ENCODE results near the gene SDCBP2. TPM values are rescaled to one million over a fixed set of nuclear protein-coding genes. Genes with fewer than 3 reads are reported as not detected.

The SDCBP2 gene
- total RNA-seq, 2 donors from 2014 or later: 262 to 489 TPM

DNA sequence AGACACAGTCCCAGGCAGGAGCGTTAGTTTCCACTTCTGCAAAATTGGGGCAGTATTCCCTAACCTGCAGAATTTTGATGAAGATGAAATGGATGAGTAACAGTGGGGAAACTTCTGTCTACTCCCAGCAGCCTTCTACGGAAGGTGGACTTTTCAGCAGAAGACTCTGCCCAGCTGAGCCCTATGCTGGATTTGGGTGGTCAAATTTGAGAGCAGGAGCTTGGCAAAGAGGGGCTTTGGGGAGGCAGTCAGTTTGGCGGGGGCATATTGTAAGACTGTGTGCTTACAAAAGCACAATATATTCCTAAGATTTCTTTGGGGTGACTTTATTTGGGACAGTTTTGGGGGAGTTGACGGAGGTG, 5.4 kb upstream of the SDCBP2 start:
- ATAC-seq (no peak), DNase-seq (no peak)

DNA sequence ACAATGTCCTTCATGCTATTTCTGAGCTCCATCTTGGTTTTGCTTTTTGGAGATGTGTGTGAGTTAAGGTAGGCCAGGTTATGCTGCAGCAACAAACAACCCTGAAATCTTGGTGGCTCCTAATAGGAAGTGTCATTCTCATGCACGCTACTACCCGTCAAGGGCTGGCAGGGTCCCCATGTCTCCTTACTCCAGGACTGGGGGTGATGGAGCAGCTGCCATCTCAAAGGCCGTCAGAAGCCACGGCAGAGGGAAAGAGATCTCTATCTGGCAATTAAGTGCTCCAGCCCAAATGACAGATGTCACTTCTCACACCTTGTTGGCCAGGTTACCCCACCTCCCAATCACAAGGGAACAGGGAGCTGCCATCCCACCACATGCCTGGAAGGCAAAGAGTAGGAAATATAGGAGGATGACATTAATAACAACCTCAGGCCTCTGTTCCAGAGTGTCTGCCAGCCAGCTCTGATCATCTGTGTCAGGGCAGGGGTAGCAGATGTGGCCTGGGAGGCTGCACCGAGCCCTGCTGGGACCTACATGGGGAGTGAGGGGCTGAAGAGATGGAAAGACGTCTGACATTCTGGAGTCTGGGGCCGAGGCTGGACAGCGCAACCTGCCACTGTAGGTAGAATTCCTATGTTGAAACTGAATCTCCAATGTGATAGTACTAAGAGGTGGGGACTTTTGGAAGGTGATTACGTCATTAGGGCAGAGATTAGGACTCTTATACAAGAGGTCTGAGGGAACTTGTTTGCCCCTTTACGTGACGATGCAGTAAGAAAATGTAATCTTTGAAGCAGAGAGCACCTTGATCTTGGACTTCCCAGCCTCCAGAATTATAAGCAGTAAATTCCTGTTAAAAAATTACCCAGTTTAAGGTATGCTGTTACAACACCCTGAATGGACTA, 4.8 kb upstream of the SDCBP2 start:
- no peak for DNase-seq
- intact Hi-C loops (cut with DNase I, micrococcal nuclease): no loop called here

More for the DNA sequence above, 5.4 kb upstream of the SDCBP2 start:
- intact Hi-C loops (cut with DNase I, micrococcal nuclease): no loop called here

DNA sequence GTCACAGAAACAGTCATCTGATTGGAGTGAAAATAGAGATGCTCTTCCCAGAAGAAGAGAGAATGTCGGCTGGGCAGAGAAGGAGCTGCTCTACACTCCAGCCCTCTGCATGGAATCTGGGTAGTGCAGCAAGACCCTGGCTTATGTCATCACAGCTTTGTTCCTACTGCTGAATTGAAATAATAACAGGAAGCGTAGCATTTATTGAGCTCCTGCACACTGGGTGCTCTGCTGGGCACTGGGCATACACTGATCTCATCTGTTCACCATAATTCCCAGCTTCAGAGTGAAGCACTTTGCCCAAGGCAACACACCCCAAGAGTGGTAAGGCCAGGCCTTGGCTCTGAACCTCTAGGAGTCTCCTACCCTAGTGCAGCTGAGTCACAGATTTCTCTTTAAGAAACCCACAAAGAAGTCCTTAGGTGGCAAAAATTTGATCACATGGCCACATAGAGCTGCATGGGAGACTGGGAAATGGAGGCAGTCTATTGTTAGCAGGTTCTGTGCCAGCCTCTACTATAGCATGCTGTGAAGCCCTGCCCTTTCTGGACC, 3.9 kb upstream of the SDCBP2 start:
- no peak for DNase-seq
- intact Hi-C loops (cut with DNase I, micrococcal nuclease): no loop called here
- no peak for ATAC-seq

More for the DNA sequence above, 4.8 kb upstream of the SDCBP2 start:
- no peak for ATAC-seq

DNA sequence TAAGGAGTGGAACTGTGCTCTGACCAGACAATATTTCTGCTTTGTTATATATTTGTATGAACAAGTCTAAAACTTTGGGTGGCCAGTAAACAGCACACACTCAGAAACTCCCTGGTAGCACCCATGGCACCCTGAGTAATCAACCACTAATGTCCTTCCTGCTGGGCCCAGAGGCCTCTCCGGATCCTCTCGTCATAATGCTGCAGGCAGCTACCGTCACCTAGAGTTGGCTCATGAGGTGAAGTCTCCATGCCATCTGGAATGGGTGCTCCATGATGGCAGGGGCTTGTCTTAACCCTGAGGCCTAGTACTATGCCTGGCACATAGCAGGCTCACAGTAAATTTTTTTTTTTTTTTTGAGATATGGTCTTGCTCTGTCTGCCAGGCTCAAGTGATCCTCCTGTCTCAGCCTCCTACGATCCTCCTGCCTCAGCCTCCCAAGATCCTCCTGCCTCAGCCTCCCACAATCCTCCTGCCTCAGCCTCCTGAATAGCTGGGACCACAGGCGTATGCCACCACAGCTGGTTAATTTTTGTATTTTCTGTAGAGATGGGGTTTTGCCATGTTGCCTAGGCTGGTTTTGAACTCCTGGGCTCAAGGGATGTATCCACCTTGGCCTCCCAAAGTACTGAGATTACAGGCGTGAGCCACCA, 3.0 kb upstream of the SDCBP2 start:
- intact Hi-C loops (cut with DNase I, micrococcal nuclease): no loop called here
- ATAC-seq (no peak), DNase-seq (no peak)

DNA sequence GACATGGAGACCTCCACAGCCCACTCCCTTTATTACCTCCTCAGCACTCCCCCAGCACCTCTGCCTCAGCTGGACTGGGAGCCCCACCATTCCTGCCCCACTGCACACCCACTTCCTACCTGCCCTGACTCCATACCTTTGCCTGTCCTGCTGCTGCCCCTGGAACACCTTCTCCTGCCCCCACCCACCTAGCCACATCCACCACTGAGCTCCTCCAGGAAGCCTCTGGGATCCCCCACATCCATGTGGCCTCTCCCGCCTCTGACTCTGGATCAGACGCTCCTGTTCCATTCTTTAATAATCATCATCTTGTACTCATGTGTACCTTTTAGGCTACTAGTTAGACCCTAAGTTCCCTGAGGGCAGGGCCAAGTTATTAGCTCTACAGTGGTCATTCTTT, 2.2 kb upstream of the SDCBP2 start:
- ATAC-seq (no peak), DNase-seq (no peak)
- intact Hi-C loops (cut with DNase I, micrococcal nuclease): no loop called here

DNA sequence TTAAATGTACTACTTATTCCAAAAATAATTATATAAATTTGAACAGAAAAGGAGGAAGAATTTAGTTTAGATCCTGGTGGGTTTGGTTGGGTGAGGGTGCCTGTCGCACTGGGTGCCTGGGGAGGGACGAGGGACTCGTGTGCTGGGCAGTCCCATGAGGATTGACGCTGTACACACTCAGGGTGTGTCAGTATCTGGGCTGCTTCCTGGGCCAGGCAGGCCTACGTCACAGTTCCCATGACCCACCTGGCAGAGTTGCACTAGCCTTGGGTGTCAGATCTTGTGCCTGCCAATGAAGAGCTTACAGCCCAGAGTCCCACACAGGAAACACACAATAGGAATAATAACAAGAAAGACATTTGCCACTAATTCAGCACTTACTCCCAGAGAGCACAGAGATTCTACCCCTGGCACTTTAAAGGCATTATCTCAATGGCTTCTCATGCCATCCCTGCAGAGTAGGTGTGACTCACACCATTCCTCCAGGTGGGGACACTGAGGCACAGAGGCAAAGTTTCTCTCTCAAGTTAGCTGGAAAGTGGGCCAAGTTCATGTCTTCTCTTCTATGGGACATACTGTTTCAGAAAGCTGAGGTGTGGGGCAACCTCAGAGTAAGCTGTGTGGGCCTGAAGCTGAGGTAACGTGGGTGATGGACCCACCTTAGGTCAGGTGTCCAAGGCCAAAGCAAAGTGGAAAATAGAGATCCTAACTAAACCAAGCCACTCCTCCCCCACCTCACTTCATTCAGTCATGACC, 1.3 kb upstream of the SDCBP2 start:
- peak; percentile 77 to 91 for DNase-seq
- intact Hi-C loops (cut with DNase I, micrococcal nuclease): no loop called here
- ATAC-seq: peak; percentile 70

DNA sequence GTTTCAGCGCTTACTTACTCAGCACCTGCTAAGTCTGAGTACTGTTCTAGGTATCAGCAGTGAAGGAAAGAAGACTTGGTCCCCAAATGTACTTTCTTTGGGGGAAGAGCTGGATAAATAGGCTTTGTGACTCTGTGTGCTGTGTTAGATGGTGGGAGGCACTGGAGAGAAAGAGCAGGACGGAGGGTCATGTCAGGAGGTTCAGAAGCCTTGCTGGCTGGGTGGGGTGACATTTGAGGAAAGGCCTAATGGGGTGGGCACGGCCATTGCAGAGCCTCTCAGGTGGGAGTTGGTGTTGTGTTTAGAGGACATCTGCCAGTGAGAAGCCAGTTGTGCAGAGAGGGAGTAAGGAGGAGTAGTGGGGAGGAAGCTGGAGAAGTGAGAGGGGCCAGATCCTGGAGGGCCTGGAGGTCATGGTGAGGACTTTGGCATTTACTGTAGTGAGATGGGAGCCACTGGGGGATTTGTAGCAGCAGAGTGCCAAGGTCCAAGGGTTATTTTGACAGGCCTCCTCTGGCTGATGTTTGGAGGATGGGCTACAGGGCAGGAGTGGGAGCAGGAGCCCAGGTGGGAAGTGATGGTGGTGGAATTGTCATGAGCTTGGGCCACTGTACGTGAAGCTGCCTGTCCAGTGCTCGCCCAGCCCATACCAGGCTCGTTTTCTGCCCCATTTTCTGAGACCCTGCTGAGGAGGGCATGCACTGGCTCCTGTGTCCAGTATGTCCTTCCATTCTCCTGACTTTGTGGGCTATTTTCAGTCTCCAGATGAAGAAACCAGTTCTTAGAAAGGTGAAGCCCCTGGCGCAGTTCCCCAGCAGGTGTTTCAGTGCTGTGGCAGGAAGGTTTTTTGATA, 886 bp downstream of the SDCBP2 start:
- ATAC-seq: peak; percentile 48
- peak; percentile 33 to 60 for DNase-seq
- intact Hi-C loops (cut with DNase I, micrococcal nuclease): loop anchor here in 1 of 2 donors (5.0 kb wide), 1 partner anchor 64 kb away; the partner anchor contains the start of gene FKBP1A

DNA sequence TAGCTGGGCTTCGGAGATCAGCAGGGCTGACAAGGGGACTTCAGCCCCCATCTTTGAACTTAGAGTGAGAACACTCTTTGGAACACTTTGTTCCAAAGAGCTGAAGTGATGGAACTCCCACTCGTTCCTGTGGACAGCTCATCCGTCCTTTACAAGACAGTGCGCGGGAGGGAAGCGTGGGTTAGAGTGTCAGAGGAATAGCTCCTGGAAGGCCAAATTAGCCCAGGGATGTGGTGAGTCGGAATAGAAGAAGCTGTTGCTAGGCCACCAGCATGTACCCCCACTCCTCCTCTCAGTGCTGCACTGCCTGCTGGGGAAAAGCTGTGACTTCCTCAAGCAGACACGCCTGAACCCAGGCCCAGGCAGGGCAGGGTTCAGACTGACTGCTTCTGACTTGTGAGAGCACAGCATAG, 1.7 kb downstream of the SDCBP2 start:
- intact Hi-C loops (cut with DNase I, micrococcal nuclease): loop anchor here in 1 of 2 donors (5.0 kb wide), 1 partner anchor 65 kb away; the partner anchor contains the start of gene FKBP1A
- peak; percentile 23 for ATAC-seq
- DNase-seq: peak; percentile 49 to 58

DNA sequence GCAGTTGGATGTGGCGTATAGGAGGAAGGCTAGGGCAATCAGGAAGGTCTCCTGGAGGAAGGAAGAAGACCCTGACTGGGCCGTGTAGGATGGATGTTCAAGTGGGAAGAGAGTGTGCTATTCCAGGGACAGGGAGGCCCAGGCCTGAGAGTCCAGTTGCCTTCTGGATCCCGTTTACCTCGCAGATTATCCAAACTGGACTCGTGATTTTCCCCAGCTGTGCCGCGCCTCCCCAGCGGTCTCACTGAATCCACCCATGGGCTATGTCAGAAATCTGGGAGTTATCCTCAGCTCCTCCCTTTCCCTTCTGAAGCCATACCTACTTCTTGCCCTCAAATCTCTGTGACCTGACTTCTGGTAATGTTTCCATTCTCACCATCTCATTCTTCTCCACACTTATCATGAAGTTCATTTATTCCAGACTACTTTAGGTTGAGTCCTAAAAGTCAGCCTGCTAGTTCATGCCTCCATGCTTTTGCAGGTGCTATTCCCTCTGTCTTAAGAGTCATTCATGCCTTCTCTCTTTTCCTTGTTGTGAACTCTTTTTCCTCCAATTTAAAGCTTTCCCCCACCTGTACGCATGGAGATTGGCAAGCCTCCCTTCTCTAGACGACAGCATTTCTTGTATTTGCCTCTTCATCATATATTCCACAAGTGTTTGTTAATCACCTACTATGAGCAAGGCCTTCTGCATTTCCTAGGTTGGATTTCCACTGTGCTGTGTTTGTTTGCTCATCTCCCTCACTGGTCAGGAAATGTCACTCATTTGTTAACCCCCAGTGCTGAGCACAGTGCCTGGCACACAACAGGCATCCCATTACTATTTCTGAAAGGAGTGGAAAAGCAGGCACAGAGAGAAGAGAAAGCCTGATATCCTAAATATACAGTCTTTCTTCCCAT, 2.7 kb downstream of the SDCBP2 start:
- peak in 1 of 2 donors; percentile 39 for DNase-seq
- intact Hi-C loops (cut with DNase I, micrococcal nuclease): loop anchor here in 1 of 2 donors (5.0 kb wide), 1 partner anchor 66 kb away; the partner anchor contains the start of gene FKBP1A
- ATAC-seq: no peak

DNA sequence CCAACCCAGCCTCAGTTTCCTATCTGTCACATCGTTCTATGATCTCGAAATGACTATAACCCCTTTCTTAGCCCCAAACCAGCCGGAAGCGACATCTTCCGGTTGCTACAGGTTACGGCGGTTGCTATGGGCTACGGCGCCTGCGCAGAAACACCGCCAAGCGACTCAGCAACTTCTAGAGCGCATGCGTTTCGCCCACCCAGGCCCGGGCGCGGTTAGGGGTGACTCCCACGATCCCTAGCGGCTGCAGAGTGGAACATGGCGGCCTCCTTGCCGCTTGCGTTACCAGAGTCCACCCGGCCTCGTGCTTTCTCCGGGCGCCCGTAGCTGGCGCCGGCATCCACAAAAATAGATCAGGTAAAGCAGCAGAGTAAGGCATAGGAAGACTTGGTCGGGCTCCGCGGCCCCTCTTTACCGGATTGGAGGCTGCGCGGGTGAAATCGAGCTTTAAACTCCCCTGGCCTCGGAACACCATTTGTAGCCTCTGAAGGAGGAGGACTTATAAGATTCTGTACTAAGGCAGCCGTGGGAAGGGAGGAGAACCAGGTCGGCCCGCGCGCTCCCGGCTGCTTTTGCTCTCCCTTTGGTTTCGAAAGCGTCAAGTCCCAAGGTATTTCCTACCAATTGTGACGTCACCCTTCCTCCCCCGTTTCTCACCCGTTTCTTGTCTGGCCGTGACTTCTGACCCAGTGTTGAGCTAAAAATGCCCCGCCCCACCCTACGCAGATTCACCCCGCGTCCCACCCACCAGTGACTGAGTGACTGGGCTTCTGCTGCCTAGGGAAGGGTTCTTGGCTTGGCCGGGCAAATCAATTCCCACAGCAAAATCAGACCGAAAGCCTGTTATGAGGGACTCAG, 3.5 kb downstream of the SDCBP2 start:
- DNase-seq (peak; percentile 97 to 98), ATAC-seq (peak; percentile 48)
- intact Hi-C loops (cut with DNase I, micrococcal nuclease): loop anchor here in 1 of 2 donors (5.0 kb wide), 1 partner anchor 67 kb away; the partner anchor contains the start of gene FKBP1A

DNA sequence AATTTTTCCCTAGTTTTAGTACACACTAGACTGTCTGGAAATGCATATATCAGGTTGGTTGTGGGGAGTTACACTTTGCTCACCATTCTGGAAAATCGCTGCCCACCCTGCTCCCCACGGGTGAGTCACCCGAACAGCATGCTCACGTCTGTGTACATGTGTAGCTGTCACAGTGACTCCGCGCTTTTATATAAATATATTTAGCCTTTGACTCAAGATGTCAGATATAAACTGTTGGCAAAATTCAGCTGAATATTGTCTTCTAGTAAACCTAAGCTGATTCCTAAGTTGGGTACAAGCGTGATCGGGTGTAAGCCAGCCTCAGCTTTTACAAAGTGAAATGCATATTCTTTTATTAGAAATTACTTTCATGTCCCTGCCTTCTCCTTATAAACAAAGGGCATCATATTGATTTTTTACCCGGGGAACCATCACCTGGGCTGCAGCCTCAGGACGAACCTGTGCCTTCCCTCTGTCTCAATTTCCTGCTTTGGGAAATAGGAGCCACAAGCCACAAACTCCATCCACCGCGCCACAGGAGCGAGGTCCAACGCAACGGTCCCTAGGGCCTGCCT, 4.3 kb downstream of the SDCBP2 start:
- ATAC-seq (peak; percentile 0), DNase-seq (no peak)
- intact Hi-C loops (cut with DNase I, micrococcal nuclease): loop anchor here in 1 of 2 donors (5.0 kb wide), 1 partner anchor 68 kb away; the partner anchor contains the start of gene FKBP1A

DNA sequence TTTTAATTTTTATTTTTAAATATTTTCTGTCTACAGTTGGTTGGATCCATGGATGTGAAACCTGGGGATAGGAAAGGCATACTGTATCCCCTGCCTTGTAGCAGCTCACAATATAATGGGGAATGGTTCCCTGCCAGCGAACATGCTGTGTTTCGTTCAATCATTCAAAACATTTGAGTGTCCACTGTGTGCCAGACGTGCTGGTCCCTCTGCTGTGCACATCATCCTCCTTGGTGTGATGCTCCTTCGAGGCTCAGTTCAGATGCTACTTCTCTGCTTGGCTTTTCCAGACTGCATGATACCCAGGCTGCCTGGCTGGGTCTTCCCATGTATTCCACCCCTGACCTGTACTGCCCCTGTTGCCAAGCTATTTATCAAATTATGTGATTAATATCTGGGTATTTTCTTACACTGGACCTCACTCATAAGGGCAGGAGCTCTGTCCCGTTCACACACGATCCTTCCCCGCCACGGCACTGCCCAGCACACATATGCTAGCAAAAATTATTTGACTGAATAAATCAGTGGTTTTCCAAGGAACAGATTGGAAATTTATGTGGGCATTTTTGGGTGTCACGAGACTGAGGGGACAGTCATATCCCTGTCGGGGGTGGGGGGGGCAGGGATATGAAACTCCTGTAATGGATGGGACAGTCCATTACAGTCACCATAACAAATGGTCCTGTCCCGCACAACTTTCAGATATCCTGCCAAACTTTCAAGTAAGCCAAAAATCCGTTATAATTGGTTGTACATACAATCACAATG, 4.9 kb downstream of the SDCBP2 start:
- ATAC-seq (no peak), DNase-seq (no peak)
- intact Hi-C loops (cut with DNase I, micrococcal nuclease): no loop called here

DNA sequence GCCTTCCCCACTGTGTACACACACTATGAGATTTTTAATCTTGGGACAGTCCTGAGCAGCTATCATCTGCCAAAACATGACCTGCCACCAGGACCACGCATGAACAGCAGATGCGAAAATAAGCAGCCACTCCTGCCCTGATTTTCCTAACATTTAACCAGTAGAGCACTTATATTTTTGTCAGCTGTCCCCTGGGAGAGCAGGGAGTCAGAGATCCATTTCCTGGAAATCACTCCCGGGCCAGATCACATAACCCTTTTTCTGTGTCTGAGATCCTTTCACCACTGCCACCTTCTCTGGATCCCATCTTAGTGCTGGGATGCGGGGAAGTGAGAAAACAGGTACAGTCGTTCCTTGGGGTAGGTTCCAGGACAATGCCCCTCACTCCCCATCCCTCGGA, 5.7 kb downstream of the SDCBP2 start:
- ATAC-seq: no peak
- intact Hi-C loops (cut with DNase I, micrococcal nuclease): no loop called here
- DNase-seq: no peak

DNA sequence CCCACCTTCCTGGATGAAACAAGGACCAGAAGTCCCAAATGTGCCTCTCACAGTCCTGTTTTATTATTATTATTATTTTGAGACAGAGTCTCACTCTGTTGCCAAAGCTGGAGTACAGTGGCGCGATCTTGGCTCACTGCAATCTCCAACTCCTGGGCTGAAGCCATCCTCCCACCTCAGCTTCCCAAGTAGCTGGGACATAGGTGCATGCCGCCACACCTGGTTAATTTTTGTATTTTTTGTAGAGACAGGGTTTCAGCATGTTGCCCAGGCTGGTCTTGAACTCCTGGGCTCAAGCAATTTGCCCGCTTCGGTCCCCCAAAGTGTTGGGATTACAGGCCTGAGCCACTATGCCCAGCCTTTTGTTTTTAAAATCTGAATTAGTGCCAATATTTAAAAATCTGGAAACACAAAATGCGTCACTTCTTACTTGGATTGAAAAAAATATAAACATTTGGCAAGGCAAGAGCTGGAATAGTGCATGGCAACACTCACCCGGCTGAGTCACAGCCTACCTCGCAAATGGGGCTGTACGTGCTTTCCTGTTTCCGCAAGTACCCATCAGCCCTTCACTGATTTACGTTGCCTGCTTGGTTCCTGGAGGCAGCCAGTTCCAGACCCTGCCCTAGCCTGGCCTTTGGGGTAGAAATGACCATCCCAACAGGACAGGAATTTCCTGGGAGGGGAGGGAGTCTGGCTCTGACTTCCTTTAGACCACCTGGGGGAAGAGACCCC, 6.3 kb downstream of the SDCBP2 start:
- intact Hi-C loops (cut with DNase I, micrococcal nuclease): no loop called here
- no peak for DNase-seq
- ATAC-seq: no peak

DNA sequence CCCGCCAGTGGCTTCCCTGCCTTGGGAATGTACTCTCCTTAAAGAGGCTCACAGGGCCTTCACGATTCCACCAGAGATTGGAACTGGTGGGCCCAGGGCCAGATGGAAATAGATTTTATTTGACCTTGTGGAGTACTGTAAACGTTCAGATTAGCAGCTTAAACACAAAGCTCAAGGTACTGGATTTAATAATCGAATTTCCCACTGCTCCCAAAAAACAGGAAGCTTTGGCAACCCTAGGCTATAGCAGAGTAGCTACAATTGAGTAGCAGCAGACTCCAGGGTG, 7.3 kb downstream of the SDCBP2 start:
- ATAC-seq: no peak
- intact Hi-C loops (cut with DNase I, micrococcal nuclease): no loop called here
- DNase-seq: no peak

Data from left colon (tissue), 2 donors.